Endothelial cell of umbilical vein (primary cell): ENCODE measurements around the gene ZNF800. TPM values are rescaled to one million over a fixed set of nuclear protein-coding genes. Genes with fewer than 3 reads are reported as not detected.
A peak's percentile ranks its signal among the peaks of the same experiment; 100 is the strongest.

Source experiments
- BruUV-seq: library from RNA; stranded (reverse); fragments of 400-500 nt; replicated peaks from 2 replicates; lab custom pipeline; 2021; lab: Mats Ljungman, UMichigan
- CTCF ChIA-PET: fragments of 300-600, 350-600 bp; sonication (Branson Sonifier 250); formaldehyde crosslinking; loops from one replicate; lab custom pipeline; 2021; ENCODE audit warnings: antibody characterized with exemption, inconsistent platforms; lab: Charles Lee
- POLR2A ChIA-PET: fragments of 300-600, 350-600 bp; sonication (Branson Sonifier 250); formaldehyde crosslinking; loops from one replicate; lab custom pipeline; 2021; ENCODE audit warnings: antibody characterized with exemption, inconsistent platforms; lab: Charles Lee
- DNase-seq: peaks from one replicate; pipeline ENCODE4 v3.0.0-alpha.2; 2011; ENCODE audit warnings: low read depth, low spot score
- FAIRE-seq: peaks from 2 replicates; lab custom pipeline; 2011; peaks lifted over from hg19 to GRCh38; lab: Jason Lieb, UNC
- H2AFZ ChIP-seq: 2 replicates; pipeline ENCODE4 v1.6.0; 2012; ENCODE audit warnings: low read depth, low read length, control low read depth, inconsistent platforms
- H3K27ac ChIP-seq: 2 replicates; pipeline ENCODE4 v1.5.1; 2011; ENCODE audit warnings: low read depth, mild to moderate bottlenecking, control low read depth, low read length, moderate library complexity; ENCODE audit not compliant: insufficient read depth
- H3K27me3 ChIP-seq, 2 experiments: 2 replicates each; pipeline versions ENCODE4 v1.6.0 to v1.6.1; 2011; ENCODE audit warnings: low read length in 2 of 2, mixed read lengths in 1 of 2; ENCODE audit not compliant: control insufficient read depth in 2 of 2, insufficient read depth in 2 of 2
- H3K36me3 ChIP-seq, 2 experiments: 2 replicates in 1 of 2; 3 replicates in 1 of 2; pipeline ENCODE4 v1.5.1; 2011; ENCODE audit warnings: low read length in 2 of 2, mild to moderate bottlenecking in 1 of 2, moderate library complexity in 1 of 2; ENCODE audit not compliant: control insufficient read depth in 2 of 2, insufficient read depth in 2 of 2; ENCODE audit errors: extremely low read depth in 1 of 2
- H3K4me1 ChIP-seq: 3 replicates; pipeline ENCODE4 v1.5.1; 2011; ENCODE audit warnings: mild to moderate bottlenecking, low read length; ENCODE audit not compliant: control insufficient read depth, insufficient read depth; ENCODE audit errors: extremely low read depth
- H3K4me2 ChIP-seq: 2 replicates; pipeline ENCODE4 v1.6.1; 2011; ENCODE audit warnings: low read length, control low read depth, mixed read lengths; ENCODE audit not compliant: insufficient read depth
- H3K4me3 ChIP-seq, 3 experiments: fragments of 200-600 bp in 1 of 3; sonication (generic), shearing (Covaris generic) in 1 of 3; replicated peaks in 1 of 3; 2 replicates each; pipeline ENCODE4 v1.5.1; 2011 to 2016; ENCODE audit warnings: control low read depth in 3 of 3, low read length in 3 of 3, mild to moderate bottlenecking in 2 of 3, inconsistent platforms in 1 of 3, low read depth in 1 of 3, moderate library complexity in 1 of 3; ENCODE audit not compliant: insufficient read depth in 1 of 3
- H3K79me2 ChIP-seq: 2 replicates; pipeline ENCODE4 v1.6.0; 2012; ENCODE audit warnings: low read length, inconsistent platforms; ENCODE audit not compliant: control insufficient read depth, insufficient read depth
- H3K9ac ChIP-seq: replicated peaks from 2 replicates; pipeline ENCODE3; 2011; ENCODE audit warnings: low read length, control low read depth; ENCODE audit not compliant: insufficient read depth; ENCODE audit errors: extremely low read depth
- H3K9me1 ChIP-seq: replicated peaks from 3 replicates; pipeline ENCODE4 v1.6.0; 2011; ENCODE audit warnings: mild to moderate bottlenecking, low read length; ENCODE audit not compliant: control insufficient read depth, insufficient read depth; ENCODE audit errors: extremely low read depth
- H3K9me3 ChIP-seq: replicated peaks from 2 replicates; pipeline ENCODE4 v1.5.1; 2012; ENCODE audit warnings: low read length, inconsistent platforms; ENCODE audit not compliant: control insufficient read depth, insufficient read depth
- H4K20me1 ChIP-seq: replicated peaks from 2 replicates; pipeline ENCODE3; 2011; ENCODE audit warnings: mild to moderate bottlenecking, low read length; ENCODE audit not compliant: control insufficient read depth, insufficient read depth; ENCODE audit errors: extremely low read depth
- FOS ChIP-seq: IDR thresholded peaks from 2 replicates; pipeline ENCODE4 v1.6.1; 2011; ENCODE audit warnings: mild to moderate bottlenecking, low read length, moderate library complexity, borderline replicate concordance; ENCODE audit not compliant: insufficient read depth
- MYC ChIP-seq: IDR thresholded peaks from one replicate; pipeline ENCODE4 v1.6.1; 2011; ENCODE audit warnings: mild to moderate bottlenecking, low read depth, low read length
- POLR2A ChIP-seq: IDR thresholded peaks from 2 replicates; pipeline ENCODE4 v1.6.1; 2012; ENCODE audit warnings: low read depth, mild to moderate bottlenecking, control low read depth, low read length
- POLR2AphosphoS5 ChIP-seq: IDR thresholded peaks from 2 replicates; pipeline ENCODE4 v1.6.1; 2012; ENCODE audit warnings: low read depth, mild to moderate bottlenecking, control low read depth, low read length, moderate library complexity; ENCODE audit not compliant: insufficient read depth
- dilution Hi-C: fragments of 300-500 bp; cut with MboI; formaldehyde crosslinking; loops from one replicate; pipeline ENCODE4 v1.15.0; 2019; ENCODE audit warnings: low sequenced_read_pairs; ENCODE audit not compliant: extremely low pct_ligation_motif_present
- intact Hi-C: fragments of 100-400 bp; cut with micrococcal nuclease; formaldehyde crosslinking; loops from one replicate; pipeline ENCODE4 v1.10.0; 2022
- polyA plus RNA-seq, 4 experiments: library from polyadenylated mRNA; depleted of rRNA in 3 of 4; stranded (reverse) in 3 of 4; unstranded in 1 of 4; fragments of >200 nt; gene quantifications; 2 replicates each; pipeline versions ENCODE4 v1.2.1 to v1.2.3, GENCODE V29; 2011 to 2012; ENCODE audit warnings: missing spikeins in 1 of 4
- total RNA-seq: library from RNA; stranded (reverse); gene quantifications from 2 replicates; pipeline ENCODE4 v1.2.3, GENCODE V29; 2021
- TF ChIP-seq, protein P1 (sequence below): IDR thresholded peaks from 2 replicates; pipeline ENCODE4 v1.6.1; 2011; ENCODE audit not compliant: insufficient read depth, insufficient read length

Gene ZNF800
- total and polyA plus RNA-seq, 2 donors (not counting 3 experiments of a cell fraction or from before 2014, with no cell fraction given) = 10.9 to 35.4 TPM

DNA sequence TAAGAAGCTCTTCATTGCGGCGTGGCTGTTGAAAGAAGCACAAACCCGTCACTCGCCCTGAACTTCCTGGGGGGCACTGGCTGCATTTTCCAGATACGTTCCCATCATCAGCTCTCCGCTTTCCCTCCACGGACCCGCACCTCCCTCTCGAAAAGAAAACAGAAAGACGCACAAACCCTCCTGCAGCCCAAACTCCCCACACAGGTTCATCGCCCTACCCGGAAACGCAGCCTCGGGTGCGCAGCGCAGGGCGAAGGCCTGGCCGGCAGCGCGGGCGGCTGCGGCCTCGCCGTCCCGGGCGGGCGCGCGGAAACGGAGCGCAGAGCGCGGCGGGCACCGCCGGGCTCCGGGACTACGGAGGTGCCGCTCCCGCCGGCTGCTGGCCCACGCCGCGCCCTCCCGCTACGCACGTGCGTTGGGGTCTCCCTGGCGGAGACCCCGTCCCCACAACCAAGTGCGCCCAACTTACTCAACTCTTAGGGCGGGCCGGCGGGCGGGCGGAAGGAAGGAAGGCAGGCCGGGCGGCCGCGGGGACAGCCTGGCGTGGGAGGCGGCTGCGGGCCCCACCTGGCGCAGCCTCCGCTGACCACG lies 822 bp downstream of the ZNF800 start:
- peak overlapping the region; percentile 80 for H3K4me2 ChIP-seq
- peaks cover 58% of the 10 kb centered on the region for H3K79me2 ChIP-seq

DNA sequence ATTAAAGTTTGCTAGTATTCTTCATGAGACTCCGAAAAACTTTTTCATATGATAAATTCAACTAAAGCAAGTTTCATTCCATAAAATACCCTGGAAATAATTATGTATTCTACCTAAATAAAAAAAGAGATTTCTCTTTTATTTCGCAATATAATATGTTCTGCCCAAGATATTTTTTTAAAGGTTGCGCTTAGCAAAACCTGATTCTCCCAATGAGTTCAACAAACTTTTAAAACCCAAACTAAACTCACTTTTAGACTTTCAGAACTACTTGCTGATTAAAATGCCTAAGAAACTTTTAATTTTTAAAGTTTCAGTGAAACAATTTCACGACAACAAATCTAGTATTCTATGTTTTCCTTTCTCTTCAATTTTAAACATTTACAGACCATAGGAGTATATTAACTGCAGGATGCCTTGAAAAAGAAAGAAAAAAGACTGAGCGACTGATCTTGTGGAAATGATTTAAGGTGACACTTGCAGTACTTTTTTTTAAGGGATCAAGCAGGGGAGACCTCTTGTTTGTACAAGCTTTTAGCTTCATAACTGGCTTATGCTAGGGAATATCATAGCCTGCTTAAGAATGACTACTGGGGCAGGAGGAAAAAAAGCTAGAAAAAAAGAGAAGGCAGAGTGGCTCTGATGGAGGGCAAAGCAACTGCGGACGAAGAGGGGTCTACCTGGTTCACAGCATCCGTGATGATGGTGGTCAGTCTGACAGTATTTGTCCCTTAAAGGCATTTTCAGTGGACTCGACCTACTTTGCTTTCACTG lies 1.5 kb downstream of the ZNF800 start:
- peak overlapping the region; percentile 88 to 97 (median 88) for H3K4me3 ChIP-seq
- FAIRE-seq = no peak
- ChIA-PET CTCF (interaction anchor here (0.9 to 6.1 kb wide), 3 partner anchors 42 to 819 kb away, joined by 3 to 28 read pairs (median 4); no protein-coding TSS in a partner anchor), POLR2A (no interaction called here)
- H3K79me2 ChIP-seq = peaks cover 64% of the 10 kb centered on the region
- H3K27ac ChIP-seq = peak overlapping the region; percentile 90
- TF ChIP-seq MYC = no peak
- no peak for TF ChIP-seq POLR2AphosphoS5
- H4K20me1 ChIP-seq = peaks cover 6% of the 10 kb centered on the region
- H3K27me3 ChIP-seq = peaks cover 5 to 27% of the 10 kb centered on the region in 2 experiments
- peaks cover 20% of the 10 kb centered on the region for H3K4me1 ChIP-seq
- H3K9me3 ChIP-seq = no peaks in the 10 kb centered on the region
- dilution Hi-C loops (no loop called here), intact Hi-C loops (loop anchor here (5.0 kb wide), 1 partner anchor 139 kb away; the partner anchor contains the start of gene GRM8)
- peak overlapping the region; percentile 97 for H3K9ac ChIP-seq
- TSS peak; percentile 30 for BruUV-seq
- peak overlapping the region; percentile 73 for H2AFZ ChIP-seq
- H3K4me2 ChIP-seq = peak overlapping the region; percentile 80
- no peak for DNase-seq
- H3K9me1 ChIP-seq = no peaks in the 10 kb centered on the region
- H3K36me3 ChIP-seq = peaks cover 5 to 6% of the 10 kb centered on the region in 2 experiments

More for the DNA sequence above, 822 bp downstream of the ZNF800 start:
- Histone ChIP-seq H3K36me3 (peaks cover 5 to 6% of the 10 kb centered on the region in 2 experiments), H3K27ac (peak overlapping the region; percentile 90), H3K9ac (peak overlapping the region; percentile 97), H4K20me1 (peaks cover 6% of the 10 kb centered on the region), H3K9me3 (no peaks in the 10 kb centered on the region), H3K9me1 (no peaks in the 10 kb centered on the region), H2AFZ (peak overlapping the region; percentile 73), H3K4me3 (peak overlapping the region; percentile 88 to 97 (median 88)), H3K27me3 (peaks cover 7 to 31% of the 10 kb centered on the region in 2 experiments), H3K4me1 (peaks cover 20% of the 10 kb centered on the region)
- ChIA-PET CTCF (interaction anchor here (0.9 to 6.1 kb wide), 4 partner anchors 43 to 818 kb away, joined by 3 to 28 read pairs (median 4); partner anchors contain the start of gene ARF5), POLR2A (interaction anchor here (0.7 to 1.5 kb wide), 3 partner anchors 8 to 56 kb away, joined by 3 read pairs; no protein-coding TSS in a partner anchor)
- FAIRE-seq (no peak), DNase-seq (peak; percentile 35)
- intact Hi-C loops (loop anchor here (2.0 to 5.0 kb wide), 3 partner anchors 45 to 197 kb away; partner anchors contain the start of genes ARF5 and GRM8), dilution Hi-C loops (no loop called here)
- peak; percentile 58 for TF ChIP-seq POLR2AphosphoS5
- TF ChIP-seq MYC = no peak
- TF ChIP-seq, protein P1, sequence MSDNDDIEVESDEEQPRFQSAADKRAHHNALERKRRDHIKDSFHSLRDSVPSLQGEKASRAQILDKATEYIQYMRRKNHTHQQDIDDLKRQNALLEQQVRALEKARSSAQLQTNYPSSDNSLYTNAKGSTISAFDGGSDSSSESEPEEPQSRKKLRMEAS = no peak
- TF ChIP-seq FOS = no peak
- TF ChIP-seq POLR2A = no peak
- BruUV-seq = no TSS peak
